Measurements from ENCODE around the gene ZDHHC11B.
A peak's percentile ranks its signal among the peaks of the same experiment; 100 is the strongest.
"Not testable (repeated sequence)": the region's sequence is repeated elsewhere in the genome, so short reads cannot be mapped to it uniquely, and the experiment has no call there.

Gene ZDHHC11B

DNA sequence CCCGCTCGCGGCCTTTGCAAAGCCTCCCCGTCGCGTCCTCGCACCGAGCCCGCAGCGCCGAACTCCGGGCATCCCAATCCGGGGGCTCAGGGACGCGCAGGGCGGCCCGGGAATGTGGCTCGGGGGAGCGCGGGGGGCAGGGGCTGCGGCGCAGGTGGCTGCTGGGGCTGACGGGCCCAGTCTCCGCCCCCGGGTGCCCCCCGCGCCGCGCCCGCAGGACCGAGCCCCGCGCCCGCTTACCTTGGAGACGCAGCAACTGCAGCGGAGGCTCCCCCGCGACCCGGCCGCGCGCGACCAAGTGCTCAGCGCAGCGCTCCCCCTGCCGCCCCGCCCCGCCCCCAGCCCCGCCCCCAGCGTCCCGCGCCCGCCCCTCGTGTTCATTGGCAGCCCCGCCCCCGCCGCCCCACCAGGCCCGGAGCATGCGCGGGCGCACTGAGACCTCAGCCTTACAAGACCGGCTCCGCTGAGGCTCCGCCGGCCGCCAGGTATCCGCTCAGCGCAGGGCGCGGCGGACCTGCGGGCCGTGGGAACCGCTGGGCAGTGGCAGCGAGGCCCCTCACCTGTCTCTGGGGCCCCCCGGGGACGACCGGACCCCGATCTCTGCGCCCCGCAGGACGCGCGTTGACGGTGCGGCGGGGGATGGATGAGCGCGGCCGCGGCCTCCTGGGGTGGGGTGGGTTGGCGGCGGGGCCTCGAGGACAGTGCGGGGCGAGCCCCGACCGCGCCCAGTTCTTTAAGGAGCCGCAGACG lies at the start of gene ZDHHC11B:
Gene ZDHHC11B, minus strand, starts transcription at position 302 of the 750 bp plus-strand sequence. CDS start 17,810 bp downstream, outside the sequence.
- DNase-seq: peak; percentile 92 to 94

DNA sequence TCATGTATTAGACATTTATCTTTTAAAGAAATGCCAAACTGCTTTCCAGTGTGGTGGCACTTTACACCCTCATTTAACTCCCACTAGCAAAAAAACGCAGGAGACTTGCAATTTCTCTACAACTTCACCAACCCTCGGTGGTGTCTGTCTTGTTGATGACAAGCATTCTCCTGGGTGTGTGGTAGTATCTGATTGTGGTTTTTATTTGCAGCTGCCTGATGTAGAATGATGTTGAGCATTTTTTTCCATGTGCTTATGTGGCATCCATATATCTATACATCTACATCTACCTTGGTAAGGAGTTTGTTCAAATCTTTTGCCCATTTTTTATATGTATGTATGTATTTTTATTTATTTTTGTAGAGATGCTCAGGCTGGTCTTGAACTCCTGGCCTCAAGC lies 49.5 kb upstream of the ZDHHC11B start:
- not testable (repeated sequence) for DNase-seq

- not testable (repeated sequence) for DNase-seq
These were observed 43.7 kb upstream of the ZDHHC11B start for GRCh38 chr5:828194-828593.

DNA sequence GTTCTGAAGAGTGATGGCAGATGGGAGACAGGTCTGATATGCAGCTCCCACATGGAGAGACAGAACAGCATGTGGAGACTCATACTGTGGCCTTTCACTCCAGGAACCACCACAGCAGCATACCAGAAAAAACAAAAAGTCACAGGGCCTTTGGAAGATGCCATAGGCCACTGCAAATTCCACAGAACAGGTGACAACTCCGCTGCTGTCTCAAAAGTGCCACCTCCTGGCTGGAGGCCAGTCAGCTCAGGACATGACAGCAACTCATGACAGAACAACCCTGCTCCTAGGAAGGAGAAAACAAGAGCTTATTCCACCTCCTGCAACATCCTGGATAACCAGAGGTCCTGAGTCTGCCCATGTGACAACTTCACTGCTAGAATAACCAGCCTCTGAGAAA lies 41.0 kb upstream of the ZDHHC11B start:
- DNase-seq: not testable (repeated sequence)

DNA sequence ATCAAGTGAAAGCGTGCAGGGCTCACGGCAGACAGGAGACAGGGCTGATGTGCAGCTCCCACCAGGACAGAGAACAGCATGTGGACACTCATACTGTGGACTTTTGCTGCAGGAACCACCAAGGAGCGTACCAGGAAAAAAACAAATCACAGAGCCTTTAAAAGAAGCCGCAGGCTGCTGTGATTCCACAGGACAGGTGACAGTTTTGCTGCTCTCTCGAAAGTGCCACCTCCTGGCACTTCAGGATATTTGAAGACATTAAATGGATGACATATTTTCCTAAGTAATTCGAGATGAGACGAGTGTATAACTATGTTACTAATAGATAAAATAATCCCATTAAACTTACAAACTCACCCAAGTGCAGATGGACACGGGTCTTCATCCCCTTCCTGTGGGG lies 37.0 kb upstream of the ZDHHC11B start:
- DNase-seq: no peak

GRCh38 chr5:820245-820644 lies 35.7 kb upstream of the ZDHHC11B start:
- no peak for DNase-seq

DNA sequence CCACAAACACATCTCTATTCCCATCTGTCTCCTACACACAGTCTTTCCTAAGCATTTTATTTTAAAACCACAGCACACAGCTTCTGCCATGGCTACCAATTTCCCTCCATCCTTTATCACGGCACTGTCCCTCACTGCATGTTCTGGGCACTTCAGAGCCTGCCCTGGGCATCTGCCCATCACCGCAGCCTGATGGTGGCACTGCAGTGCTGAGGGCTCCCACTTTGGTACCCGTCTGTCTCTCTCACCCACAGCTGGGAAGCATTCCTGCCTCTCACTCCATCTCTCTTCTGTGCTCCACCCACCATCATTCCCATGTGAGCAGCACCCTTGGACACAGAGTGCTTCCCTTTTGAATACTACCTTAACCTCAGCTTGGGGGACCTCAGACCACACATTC lies 34.5 kb upstream of the ZDHHC11B start:
- DNase-seq: no peak

DNA sequence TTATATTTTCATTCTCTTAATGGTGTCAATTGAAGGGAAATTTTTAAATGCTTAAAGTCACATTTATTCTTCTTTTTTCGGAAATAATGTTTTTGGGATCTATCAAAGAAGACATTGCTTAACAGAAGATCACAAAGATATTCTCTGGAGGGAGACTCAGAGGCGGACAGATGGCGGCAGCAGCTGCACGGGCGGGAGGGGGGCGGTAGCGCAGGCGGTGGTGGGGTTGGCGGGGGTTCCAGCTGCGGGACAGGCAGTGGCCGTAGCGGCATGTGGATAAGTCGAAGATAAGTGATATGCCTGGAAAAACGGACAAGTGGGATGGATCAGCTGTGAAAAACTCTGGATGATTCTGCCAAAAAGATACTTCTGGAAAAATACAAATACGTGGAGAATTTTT lies 31.6 kb upstream of the ZDHHC11B start:
- DNase-seq: no peak

DNA sequence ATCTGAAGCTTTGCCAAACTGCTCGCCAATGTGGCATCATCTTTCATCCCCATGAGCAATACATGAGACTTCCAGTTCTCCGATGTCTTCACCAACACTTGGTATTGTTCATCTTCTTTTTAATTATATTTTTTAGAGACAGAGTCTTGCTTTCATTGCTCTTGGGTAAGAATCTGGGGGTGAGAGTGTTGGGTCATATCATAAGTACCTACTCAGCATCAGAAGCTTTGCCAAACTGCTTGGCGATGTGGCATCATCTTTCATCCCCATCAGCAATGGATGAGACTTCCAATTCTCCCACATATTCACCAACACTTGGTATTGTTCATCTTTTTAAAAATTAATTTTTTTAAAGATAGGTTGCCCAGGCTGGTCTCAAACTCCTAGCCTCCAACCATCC lies 30.9 kb upstream of the ZDHHC11B start:
- DNase-seq: no peak

DNA sequence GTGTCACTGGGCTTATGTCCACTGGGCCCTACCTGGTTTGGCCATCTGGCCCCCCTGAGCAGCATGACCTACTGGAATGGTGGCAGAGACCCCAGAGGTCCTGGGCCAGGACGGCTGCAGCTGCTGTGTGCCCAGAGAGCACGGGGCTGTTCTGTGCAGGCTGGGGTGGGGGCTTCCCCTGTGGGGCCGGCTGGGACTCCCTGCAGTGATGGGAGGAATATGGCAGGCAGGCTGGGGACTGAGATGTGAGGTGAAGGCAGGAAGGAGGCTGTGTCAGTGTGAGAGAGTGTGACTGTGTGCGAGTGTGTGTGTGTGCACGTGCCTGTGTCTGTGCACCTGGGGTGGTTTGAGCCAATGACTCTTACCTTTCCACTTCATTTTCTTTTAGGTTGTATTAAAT lies 29.0 kb upstream of the ZDHHC11B start:
- not testable (repeated sequence) for DNase-seq

DNA sequence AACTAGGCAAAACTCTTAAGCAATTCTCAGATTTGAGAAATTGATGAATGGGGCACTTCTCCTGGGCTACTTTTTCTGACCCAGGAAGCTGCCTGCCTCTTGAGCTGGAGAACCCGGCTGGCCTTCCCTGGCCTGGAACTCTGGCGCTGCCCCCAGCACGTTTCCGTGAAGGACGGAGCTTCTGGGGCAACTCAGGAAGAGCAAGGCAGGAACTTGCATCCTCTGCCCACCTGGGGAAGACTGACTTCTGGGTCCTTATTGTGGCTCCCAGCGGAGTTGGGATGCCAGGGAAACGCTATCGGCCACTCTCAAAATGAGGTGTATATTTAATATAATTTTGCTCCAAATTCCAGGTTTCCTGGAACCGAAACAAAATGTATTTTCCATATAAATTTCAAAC lies 26.9 kb upstream of the ZDHHC11B start:
- not testable (repeated sequence) for DNase-seq

GRCh38 chr5:807719-808514 lies 23.4 kb upstream of the ZDHHC11B start:
- not testable (repeated sequence) for DNase-seq

DNA sequence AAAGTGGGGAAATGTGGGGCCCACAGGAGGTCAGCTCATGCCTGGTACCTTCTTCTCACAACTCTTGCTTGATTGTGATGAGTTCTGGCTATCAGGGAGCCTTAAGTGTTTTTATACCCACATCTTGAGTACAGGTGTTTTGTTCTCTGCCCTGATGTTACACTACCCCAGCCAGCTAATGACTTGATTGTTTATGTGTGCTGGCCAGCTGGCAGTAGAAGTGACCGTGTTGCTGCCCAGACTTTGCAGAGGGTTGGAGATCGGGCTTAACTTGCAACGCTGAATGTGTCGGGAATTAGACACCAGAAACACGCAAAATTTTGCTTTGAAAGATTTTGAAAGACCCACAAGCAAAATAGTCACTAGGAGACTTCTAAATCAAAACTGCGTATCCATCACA lies 16.9 kb upstream of the ZDHHC11B start:
- no peak for DNase-seq

DNA sequence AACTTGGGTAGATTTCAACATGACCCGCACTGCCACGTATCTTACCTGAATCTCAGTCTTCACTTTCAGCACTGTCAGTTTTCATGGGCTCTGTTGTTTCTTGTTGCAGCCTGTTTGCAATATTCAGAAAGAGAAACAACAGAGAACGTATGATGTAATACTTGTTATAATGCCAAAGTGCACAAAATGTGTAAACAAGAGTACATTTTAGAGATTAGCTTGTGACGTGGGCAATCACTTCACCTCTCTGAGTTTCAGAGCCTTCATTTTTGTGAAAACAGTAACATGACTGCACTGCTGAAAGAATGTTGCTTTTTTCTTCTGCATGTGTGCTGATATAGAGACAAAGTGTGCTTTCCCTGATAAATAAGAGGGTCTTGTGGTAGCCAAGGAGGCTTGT lies 16.5 kb upstream of the ZDHHC11B start:
- DNase-seq: not testable (repeated sequence)

DNA sequence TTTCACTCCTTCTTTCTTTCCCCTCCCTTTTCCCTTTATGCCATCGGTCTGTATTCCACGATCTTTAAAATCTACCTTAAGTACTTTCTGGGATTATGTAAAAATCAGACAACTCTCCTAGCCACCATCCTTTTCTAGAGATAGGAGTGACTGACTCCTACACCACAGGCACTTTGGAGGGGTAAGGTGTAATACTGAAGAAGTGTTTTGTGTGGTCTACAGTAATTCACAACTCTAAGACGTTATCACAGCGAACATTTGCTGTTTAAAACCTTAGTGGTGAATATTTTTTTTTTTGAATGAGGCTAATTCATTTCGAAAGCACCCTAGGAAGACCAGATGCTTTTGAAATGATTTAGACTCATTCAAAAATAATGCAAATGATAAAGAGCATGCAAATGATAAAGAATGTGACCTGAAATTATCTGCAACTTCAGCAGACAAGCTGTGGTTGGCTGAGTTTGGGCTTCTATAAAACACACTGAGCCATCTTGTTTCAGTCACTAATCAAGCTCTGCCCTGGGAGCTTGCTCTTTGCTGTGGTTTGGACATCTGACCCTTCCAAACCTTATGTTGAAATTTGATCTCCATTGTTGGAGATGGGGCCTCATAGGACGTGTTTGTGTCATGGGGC lies 14.1 kb upstream of the ZDHHC11B start:
- DNase-seq: not testable (repeated sequence)

DNA sequence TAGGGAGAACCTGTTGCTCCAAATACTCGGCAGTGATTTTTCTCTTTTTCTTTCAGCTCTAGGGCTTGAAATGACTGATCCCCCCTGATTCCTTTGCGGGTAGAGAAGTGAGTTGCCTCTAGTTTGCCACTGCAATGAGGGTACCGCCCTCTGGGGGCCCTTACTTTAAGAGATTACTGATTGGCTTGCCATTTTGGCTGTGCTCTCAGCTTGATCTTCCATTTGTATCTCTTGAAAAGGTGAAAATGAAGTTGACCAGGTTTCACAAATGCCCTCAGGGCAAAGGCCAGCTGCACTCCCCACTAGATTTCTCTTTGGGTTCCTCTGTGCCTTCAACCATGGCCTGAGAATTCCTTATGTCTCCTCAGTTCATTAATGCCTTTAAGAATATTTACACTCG lies 13.5 kb upstream of the ZDHHC11B start:
- not testable (repeated sequence) for DNase-seq

DNA sequence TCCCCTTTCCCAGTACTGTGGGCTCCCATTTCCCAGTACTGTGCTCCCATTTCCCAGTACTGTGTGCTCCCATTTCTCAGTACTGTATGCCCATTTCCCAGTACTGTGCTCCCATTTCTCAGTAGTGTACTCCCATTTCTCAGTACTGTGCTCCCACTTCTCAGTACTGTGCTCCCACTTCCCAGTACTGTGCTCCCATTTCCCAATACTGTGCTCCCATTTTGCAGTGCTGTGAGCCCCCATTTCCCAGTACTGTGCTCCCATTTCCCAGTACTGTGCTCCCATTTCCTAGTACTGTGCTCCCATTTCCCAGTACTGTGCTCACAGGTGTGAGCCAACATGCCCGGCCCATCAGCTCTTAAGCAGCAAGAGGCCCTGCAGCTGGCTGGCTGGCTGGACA lies 11.3 kb upstream of the ZDHHC11B start:
- DNase-seq: not testable (repeated sequence)

- not testable (repeated sequence) for DNase-seq
These were observed 10.4 kb upstream of the ZDHHC11B start for GRCh38 chr5:794948-795347.

GRCh38 chr5:788703-789102 lies 4.2 kb upstream of the ZDHHC11B start:
- not testable (repeated sequence) for DNase-seq

GRCh38 chr5:787857-788233 lies 3.3 kb upstream of the ZDHHC11B start:
- not testable (repeated sequence) for DNase-seq

DNA sequence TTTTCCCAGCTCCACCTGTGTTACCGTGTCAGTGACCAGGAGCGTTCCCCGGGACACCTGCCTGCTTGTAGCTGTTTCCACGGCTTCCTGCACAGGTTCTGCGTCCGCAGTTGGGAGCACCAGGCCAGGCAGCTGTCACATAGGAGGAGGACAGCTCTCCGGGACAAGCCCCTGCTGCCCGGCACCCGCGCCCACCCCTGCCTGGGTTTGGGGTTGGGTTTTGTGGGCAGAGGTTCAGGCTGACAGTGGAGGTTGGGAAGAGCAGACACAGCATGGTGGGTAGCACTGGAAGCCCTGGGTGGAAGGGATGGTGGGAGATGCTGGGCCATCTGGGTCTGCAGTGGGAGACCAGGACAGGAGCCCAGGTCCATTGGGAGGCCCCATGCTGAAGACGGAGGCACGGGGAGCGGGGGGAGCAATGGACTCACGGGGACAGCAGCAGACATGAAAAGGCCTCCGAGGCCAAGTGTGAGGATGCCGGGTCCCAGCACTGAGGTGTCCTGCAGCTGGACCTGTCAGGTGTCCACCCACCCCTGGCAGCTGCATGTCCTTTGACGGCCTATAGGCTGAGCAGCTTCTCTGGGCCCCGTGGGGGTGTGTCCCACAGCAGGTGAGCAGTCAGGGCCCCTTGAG lies 2.8 kb upstream of the ZDHHC11B start:
- not testable (repeated sequence) for DNase-seq

DNA sequence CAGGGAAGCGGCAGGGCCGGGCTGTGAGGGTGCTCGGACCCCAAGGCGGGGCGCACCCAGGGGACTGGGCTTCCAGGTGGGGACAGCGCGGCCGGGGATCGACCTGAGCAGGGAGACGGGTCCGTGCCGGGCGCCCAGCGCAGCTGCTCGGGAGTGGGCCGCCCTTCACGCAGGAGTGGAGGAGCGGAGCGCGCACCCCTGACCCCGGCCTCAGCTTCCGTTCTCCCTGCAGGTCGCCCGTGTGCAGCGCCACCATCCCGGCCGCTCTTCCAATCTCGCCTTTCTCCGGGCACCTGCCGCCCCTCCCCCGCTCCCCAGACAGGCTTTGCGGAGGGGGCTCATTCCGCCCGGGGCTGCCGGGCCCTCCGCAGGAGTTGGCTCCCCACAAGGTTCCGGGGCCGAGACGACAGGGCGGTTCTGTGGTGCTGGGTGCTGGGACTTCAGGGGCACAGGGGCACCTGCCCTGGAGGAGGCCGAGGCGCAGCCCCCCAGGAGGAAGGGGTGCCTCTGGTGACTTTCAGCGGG lies 714 bp upstream of the ZDHHC11B start:
- not testable (repeated sequence) for DNase-seq

All from stimulated activated CD4-positive, alpha-beta T cell treated with anti-CD3 and anti-CD28 coated beads, Interleukin-2, amount 100 ng/mL, for 48 hours (primary cell).